Prostate gland (tissue), 2 donors: ENCODE data around the gene NOL9. TPM values are rescaled to one million over a fixed set of nuclear protein-coding genes. Genes with fewer than 3 reads are reported as not detected.

Source experiments
- DNase-seq: peaks from one replicate; pipeline ENCODE4 v3.0.0-alpha.2; 2019; ENCODE audit warnings: low spot score
- H3K27ac ChIP-seq, 2 donors: fragments of 200-600 bp; sonication (generic); 2 replicates each; pipeline ENCODE4 v1.5.1; 2017 to 2019
- H3K27me3 ChIP-seq: fragments of 200-600 bp; sonication (generic); replicated peaks from 2 replicates; pipeline ENCODE4 v1.5.1; 2019; ENCODE audit not compliant: insufficient read depth
- H3K36me3 ChIP-seq, 2 donors: fragments of 200-600 bp; sonication (generic); 1 replicate in 1 of 2; 2 replicates in 1 of 2; pipeline versions ENCODE4 v1.5.1 to v1.8.1; 2017 to 2019
- H3K4me1 ChIP-seq: fragments of 200-600 bp; sonication (generic); replicated peaks from 2 replicates; pipeline ENCODE4 v1.5.1; 2019
- H3K4me3 ChIP-seq, 2 donors: fragments of 200-600 bp; sonication (generic); 2 replicates each; pipeline ENCODE4 v1.5.1; 2017 to 2019
- H3K9me3 ChIP-seq: fragments of 200-600 bp; sonication (generic); 2 replicates; pipeline ENCODE4 v1.5.1; 2017
- CTCF ChIP-seq, 4 experiments: fragments of 200-600 bp in 2 of 4; fragments of 450-650 bp in 2 of 4; sonication (generic) in 2 of 4; IDR thresholded peaks; 1 replicate in 3 of 4; 2 replicates in 1 of 4; pipeline ENCODE4 v1.5.1; 2016 to 2019; ENCODE audit warnings: antibody characterized with exemption in 4 of 4, mild to moderate bottlenecking in 2 of 4, moderate library complexity in 2 of 4
- POLR2A ChIP-seq: fragments of 450-650 bp; IDR thresholded peaks from one replicate; pipeline ENCODE4 v1.6.1; 2016; ENCODE audit warnings: antibody characterized with exemption, mild to moderate bottlenecking
- POLR2AphosphoS5 ChIP-seq: sonication (generic); formaldehyde crosslinking; IDR thresholded peaks from one replicate; pipeline ENCODE4 v1.6.1; 2017; ENCODE audit warnings: antibody characterized with exemption
- WGBS: methylation state at CpG from one replicate; pipeline ENCODE4 v1.1.5; 2018; 5-methylcytosine and 5-hydroxymethylcytosine counted together
- intact Hi-C: fragments of 100-400 bp; cut with DNase I; formaldehyde crosslinking; loops from one replicate; pipeline ENCODE4 v1.14.2; 2022
- total RNA-seq, 2 donors: library from RNA; depleted of rRNA; stranded (reverse); fragments of >200 nt; gene quantifications; one replicate each; pipeline ENCODE4 v1.1.0, GENCODE V29; 2016

Gene NOL9
- total RNA-seq, 2 donors from 2014 or later, result 15.7 to 20.9 TPM

DNA sequence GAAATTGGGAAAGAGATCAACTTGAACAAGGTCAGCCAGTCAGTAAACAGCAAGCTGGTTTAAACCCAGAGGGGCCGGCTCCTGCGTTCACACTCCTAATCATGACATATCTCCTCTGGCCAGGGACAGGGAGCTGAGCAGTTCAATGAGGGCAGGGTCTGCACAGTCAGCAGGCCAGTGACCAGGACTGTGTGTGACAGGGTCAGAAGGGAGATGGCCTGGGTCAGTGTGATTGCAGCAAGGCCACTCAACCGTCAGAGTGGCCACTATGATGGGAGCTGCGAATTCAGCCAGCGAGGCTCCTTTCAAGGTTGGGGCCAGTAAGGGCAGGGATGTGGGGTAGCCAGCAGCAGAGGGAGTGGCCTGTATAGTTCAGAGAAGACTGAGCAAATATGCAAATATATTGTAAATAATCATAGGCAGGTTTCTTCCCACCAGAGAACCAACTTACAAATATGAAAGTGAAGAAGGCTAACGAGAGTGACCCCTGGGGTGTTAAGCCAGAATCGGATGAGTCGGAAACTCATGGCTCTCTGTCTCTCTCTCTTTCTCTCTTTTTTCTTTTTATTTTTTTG is 20.0 kb downstream of the NOL9 start:
- no peak for DNase-seq
- H3K4me1 ChIP-seq, result no peaks in the 10 kb centered on the region
- no peak overlapping the region for H3K4me3 ChIP-seq
- intact Hi-C loops, result no loop called here
- no peak for TF ChIP-seq POLR2AphosphoS5
- TF ChIP-seq POLR2A, result no peak
- TF ChIP-seq CTCF (IDR thresholded peaks at IDR 0.05), result no peak
- 89% methylated on average over 8 of the region's 8 CpGs for WGBS
- H3K27me3 ChIP-seq, result no peaks in the 10 kb centered on the region
- no peak overlapping the region for H3K27ac ChIP-seq
- H3K36me3 ChIP-seq, result peaks cover 14 to 29% of the 10 kb centered on the region in 2 donors
- H3K9me3 ChIP-seq, result no peaks in the 10 kb centered on the region

- H3K27me3 ChIP-seq, result no peaks in the 10 kb centered on the region
- WGBS, result 85% methylated on average over 5 of the region's 5 CpGs
- H3K36me3 ChIP-seq, result peaks cover 14 to 38% of the 10 kb centered on the region in 2 donors
- H3K27ac ChIP-seq, result no peak overlapping the region
- H3K9me3 ChIP-seq, result no peaks in the 10 kb centered on the region
- DNase-seq, result no peak
- TF ChIP-seq CTCF (IDR thresholded peaks at IDR 0.05) (no peak), POLR2AphosphoS5 (no peak), POLR2A (no peak)
- H3K4me3 ChIP-seq, result no peak overlapping the region
- no peaks in the 10 kb centered on the region for H3K4me1 ChIP-seq
- intact Hi-C loops, result no loop called here
Observed at GRCh38 chr1:6531996-6532395, 22.3 kb downstream of the NOL9 start.

DNA sequence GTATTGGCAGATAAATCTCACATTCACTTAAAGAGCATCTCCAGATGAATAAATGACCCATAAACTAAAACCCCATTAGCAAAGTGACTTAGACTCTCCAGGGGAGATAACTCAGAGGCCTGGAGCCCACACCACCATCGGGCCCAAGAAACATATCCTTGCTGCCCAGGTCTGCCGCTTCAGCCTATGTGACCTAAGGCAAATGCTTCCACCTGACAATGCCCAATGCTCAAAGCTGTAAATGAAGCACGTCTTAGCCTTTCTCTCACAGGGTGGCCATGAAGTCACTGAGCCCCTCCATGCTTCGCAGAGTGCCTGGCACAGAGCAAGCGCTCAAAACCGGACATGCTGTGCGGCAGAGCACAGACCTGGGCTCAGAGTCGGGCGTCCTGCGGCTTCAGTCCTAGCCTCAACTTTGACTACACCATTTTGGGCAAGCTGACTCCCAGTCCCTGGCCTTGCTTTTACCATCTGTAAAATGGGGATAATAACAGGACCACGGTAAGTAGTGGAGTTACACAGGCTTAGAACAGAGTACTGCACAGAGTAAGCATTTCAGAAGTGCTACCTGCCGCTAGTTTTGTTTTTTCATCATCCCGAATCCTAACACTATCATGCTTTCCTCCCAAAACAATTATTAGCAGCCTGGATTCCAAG is 23.7 kb downstream of the NOL9 start:
- intact Hi-C loops, result no loop called here
- Histone ChIP-seq H3K4me1 (no peaks in the 10 kb centered on the region), H3K27me3 (no peaks in the 10 kb centered on the region), H3K9me3 (no peaks in the 10 kb centered on the region), H3K27ac (no peak overlapping the region), H3K36me3 (peaks cover 14 to 47% of the 10 kb centered on the region in 2 donors), H3K4me3 (no peak overlapping the region)
- TF ChIP-seq POLR2AphosphoS5 (no peak), CTCF (IDR thresholded peaks at IDR 0.05) (no peak), POLR2A (no peak)
- DNase-seq, result no peak
- 97% methylated on average over 13 of the region's 13 CpGs for WGBS

DNA sequence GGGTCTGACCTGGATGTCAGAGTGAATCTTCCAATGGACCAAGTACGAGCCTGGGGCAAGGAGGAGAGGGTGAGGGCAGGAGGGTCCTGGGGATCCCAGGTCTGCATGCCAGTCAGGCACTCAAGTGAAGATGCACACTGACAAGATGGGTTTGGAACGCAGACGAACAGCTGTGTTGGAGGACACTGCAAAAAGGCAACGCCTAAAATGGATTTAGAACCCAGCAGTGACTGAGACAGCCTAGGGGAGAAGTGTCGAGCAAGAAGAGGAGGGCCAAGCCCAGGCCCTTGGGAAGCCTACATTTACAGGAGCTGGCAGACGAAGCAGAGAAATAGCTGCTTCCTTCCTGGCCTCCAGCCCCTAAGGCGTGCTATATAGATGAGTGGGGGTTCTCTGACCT is 25.8 kb downstream of the NOL9 start:
- Histone ChIP-seq H3K9me3 (no peaks in the 10 kb centered on the region), H3K27me3 (no peaks in the 10 kb centered on the region), H3K27ac (no peak overlapping the region), H3K36me3 (peaks cover 14 to 53% of the 10 kb centered on the region in 2 donors), H3K4me1 (no peaks in the 10 kb centered on the region), H3K4me3 (no peak overlapping the region)
- 94% methylated on average over 7 of the region's 7 CpGs for WGBS
- DNase-seq, result no peak
- intact Hi-C loops, result no loop called here
- TF ChIP-seq CTCF (IDR thresholded peaks at IDR 0.05) (no peak), POLR2AphosphoS5 (no peak), POLR2A (no peak)

GRCh38 chr1:6526316-6526715 is 28.0 kb downstream of the NOL9 start:
- Histone ChIP-seq H3K4me1 (no peaks in the 10 kb centered on the region), H3K27ac (no peak overlapping the region), H3K4me3 (no peak overlapping the region), H3K27me3 (no peaks in the 10 kb centered on the region), H3K9me3 (no peaks in the 10 kb centered on the region), H3K36me3 (peaks cover 0 to 35% of the 10 kb centered on the region in 2 donors)
- TF ChIP-seq POLR2A, result no peak
- TF ChIP-seq CTCF (IDR thresholded peaks at IDR 0.05), result no peak
- TF ChIP-seq POLR2AphosphoS5, result no peak
- WGBS, result 79% methylated on average over 11 of the region's 11 CpGs
- no peak for DNase-seq
- intact Hi-C loops, result no loop called here
